Femur (tissue), 1 donor: Measurements from ENCODE around the gene NF1.
"Not testable (repeated sequence)": the region's sequence is repeated elsewhere in the genome, so short reads cannot be mapped to it uniquely, and the experiment has no call there.

Experiments
- DNase-seq: peaks from one replicate; pipeline ENCODE4 v3.0.0-alpha.2; 2017

Gene NF1

GRCh38 chr17:31355935-31356334, 261.2 kb downstream of the NF1 start:
- DNase-seq, result no peak

GRCh38 chr17:31357091-31357490, 262.3 kb downstream of the NF1 start:
- DNase-seq, result no peak

- DNase-seq, result no peak
These were observed 263.1 kb downstream of the NF1 start for GRCh38 chr17:31357839-31358394.

- no peak for DNase-seq
These were observed 269.2 kb downstream of the NF1 start for GRCh38 chr17:31364012-31364411.

- no peak for DNase-seq
These were observed 271.3 kb downstream of the NF1 start for GRCh38 chr17:31366088-31366487.

- DNase-seq, result no peak
These were observed 274.5 kb downstream of the NF1 start for GRCh38 chr17:31369266-31369665.

GRCh38 chr17:31371511-31372097, 276.8 kb downstream of the NF1 start:
- peak; percentile 28 for DNase-seq

- no peak for DNase-seq
These were observed 278.6 kb downstream of the NF1 start for GRCh38 chr17:31373150-31374093.

GRCh38 chr17:31374094-31374447, 279.3 kb downstream of the NF1 start:
- no peak for DNase-seq

GRCh38 chr17:31374503-31374902, 279.7 kb downstream of the NF1 start:
- no peak for DNase-seq

GRCh38 chr17:31378638-31379037, 283.9 kb downstream of the NF1 start:
- no peak for DNase-seq

- DNase-seq, result no peak
These were observed 284.9 kb downstream of the NF1 start for GRCh38 chr17:31379597-31380205.

- DNase-seq, result no peak
These were observed 286.4 kb downstream of the NF1 start for GRCh38 chr17:31381165-31381668.

GRCh38 chr17:31382668-31383275, 288.0 kb downstream of the NF1 start:
- not testable (repeated sequence) for DNase-seq

GRCh38 chr17:31383488-31383887, 288.7 kb downstream of the NF1 start:
- not testable (repeated sequence) for DNase-seq

GRCh38 chr17:31385428-31386285, 290.9 kb downstream of the NF1 start:
- no peak for DNase-seq

GRCh38 chr17:31386542-31387075, 291.8 kb downstream of the NF1 start:
- no peak for DNase-seq

GRCh38 chr17:31387438-31387837, 292.7 kb downstream of the NF1 start:
- DNase-seq, result no peak

- no peak for DNase-seq
These were observed 293.6 kb downstream of the NF1 start for GRCh38 chr17:31388351-31388750.

GRCh38 chr17:31388770-31389656, 294.2 kb downstream of the NF1 start:
- no peak for DNase-seq
